GM19463 (cell line): ENCODE data around the gene CD8B.
"Not testable (repeated sequence)": the region's sequence is repeated elsewhere in the genome, so short reads cannot be mapped to it uniquely, and the experiment has no call there.

ENCODE experiments used
- ATAC-seq: cut with Tn5 transposase; IDR thresholded peaks from one replicate; pipeline ENCODE4 v1.9.1; 2021; ENCODE audit warnings: mild to moderate bottlenecking, moderate library complexity; ENCODE audit not compliant: unreplicated experiment

The CD8B gene

GRCh38 chr2:86861628-86862379 lies at the start of gene CD8B:
Gene CD8B, minus strand, starts transcription at chr2:86861886. Its CDS starts 21 bp downstream, at chr2:86861865.
- not testable (repeated sequence) for ATAC-seq

- not testable (repeated sequence) for ATAC-seq
Observed at GRCh38 chr2:86905868-86906267, 44.2 kb upstream of the CD8B start.

- ATAC-seq = not testable (repeated sequence)
Observed at GRCh38 chr2:86900687-86901086, 39.0 kb upstream of the CD8B start.

- not testable (repeated sequence) for ATAC-seq
Observed at GRCh38 chr2:86886026-86886425, 24.3 kb upstream of the CD8B start.

- not testable (repeated sequence) for ATAC-seq
Observed at GRCh38 chr2:86882865-86883264, 21.2 kb upstream of the CD8B start.

GRCh38 chr2:86882118-86882665 lies 20.5 kb upstream of the CD8B start:
- ATAC-seq = not testable (repeated sequence)

GRCh38 chr2:86878986-86879385 lies 17.3 kb upstream of the CD8B start:
- not testable (repeated sequence) for ATAC-seq

- ATAC-seq = not testable (repeated sequence)
Observed at GRCh38 chr2:86870941-86871340, 9.3 kb upstream of the CD8B start.

GRCh38 chr2:86868895-86869468 lies 7.3 kb upstream of the CD8B start:
- ATAC-seq = not testable (repeated sequence)

- ATAC-seq = not testable (repeated sequence)
Observed at GRCh38 chr2:86862380-86862703, 656 bp upstream of the CD8B start.

GRCh38 chr2:86861175-86861574 lies 511 bp downstream of the CD8B start:
- ATAC-seq = not testable (repeated sequence)

GRCh38 chr2:86860573-86860972 lies 1.1 kb downstream of the CD8B start:
- ATAC-seq = not testable (repeated sequence)

GRCh38 chr2:86857688-86858087 lies 4.0 kb downstream of the CD8B start:
- ATAC-seq = not testable (repeated sequence)

GRCh38 chr2:86856498-86856897 lies 5.2 kb downstream of the CD8B start:
- not testable (repeated sequence) for ATAC-seq

- not testable (repeated sequence) for ATAC-seq
Observed at GRCh38 chr2:86855981-86856380, 5.7 kb downstream of the CD8B start.

- not testable (repeated sequence) for ATAC-seq
Observed at GRCh38 chr2:86851581-86851980, 10.1 kb downstream of the CD8B start.

- not testable (repeated sequence) for ATAC-seq
Observed at GRCh38 chr2:86842607-86843234, 19.0 kb downstream of the CD8B start.

- not testable (repeated sequence) for ATAC-seq
Observed at GRCh38 chr2:86841330-86841729, 20.4 kb downstream of the CD8B start.

- ATAC-seq = not testable (repeated sequence)
Observed at GRCh38 chr2:86839871-86840548, 21.7 kb downstream of the CD8B start.

GRCh38 chr2:86839455-86839854 lies 22.2 kb downstream of the CD8B start:
- not testable (repeated sequence) for ATAC-seq

- not testable (repeated sequence) for ATAC-seq
Observed at GRCh38 chr2:86837714-86838113, 24.0 kb downstream of the CD8B start.
